ENCODE data around the gene COPE.
A peak's percentile ranks its signal among the peaks of the same experiment; 100 is the strongest.
"Not testable (repeated sequence)": the region's sequence is repeated elsewhere in the genome, so short reads cannot be mapped to it uniquely, and the experiment has no call there.

Gene COPE

DNA sequence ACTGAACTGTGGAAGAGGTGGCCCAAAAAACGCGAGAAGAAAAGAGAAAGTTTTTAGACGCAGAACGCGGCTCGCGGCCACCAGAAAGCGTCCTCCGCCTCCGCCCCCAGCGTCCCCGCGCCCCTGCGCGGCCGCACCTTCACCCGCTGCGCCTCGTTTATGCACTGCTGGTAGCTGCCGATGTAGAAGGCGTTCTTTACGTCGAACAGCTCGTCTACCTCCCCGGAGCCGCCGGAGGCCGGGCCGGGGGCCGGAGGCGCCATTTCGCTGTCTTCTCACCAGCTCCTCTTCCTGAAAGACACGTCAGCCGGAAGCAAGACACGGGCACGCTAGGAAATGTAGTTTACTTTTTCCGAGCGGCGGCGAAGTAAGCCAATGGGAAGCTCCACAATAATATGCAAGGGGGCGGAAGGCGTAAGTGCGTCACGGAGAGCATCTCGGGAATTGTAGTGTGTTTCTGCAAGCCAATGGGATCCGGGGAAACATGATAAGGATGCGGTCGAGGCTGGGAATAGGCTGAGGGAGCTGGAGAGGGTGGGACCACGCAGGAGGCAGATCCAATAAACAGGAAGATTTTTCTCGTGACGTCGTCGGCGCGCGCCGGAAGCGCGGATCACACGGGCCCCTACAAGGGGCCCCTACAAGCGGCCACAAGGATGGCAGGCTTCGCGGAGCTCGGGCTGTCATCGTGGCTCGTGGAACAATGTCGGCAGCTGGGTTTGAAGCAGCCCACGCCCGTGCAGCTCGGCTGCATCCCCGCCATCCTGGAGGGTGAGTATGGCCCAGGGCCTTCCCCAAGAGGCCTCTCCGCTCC is at the start of gene COPE, which contains the start of gene DDX49:
Gene COPE (minus strand): TSS at position 302 of the 814 bp plus-strand sequence. CDS start 39 bp downstream, at position 263.
Gene DDX49 (plus strand): TSS at position 630 of the 814 bp plus-strand sequence. CDS start 27 bp downstream, at position 657.
- DNase-seq (ENCODE audit: low read depth in 2 of 2), result peak; percentile 96 to 97

DNA sequence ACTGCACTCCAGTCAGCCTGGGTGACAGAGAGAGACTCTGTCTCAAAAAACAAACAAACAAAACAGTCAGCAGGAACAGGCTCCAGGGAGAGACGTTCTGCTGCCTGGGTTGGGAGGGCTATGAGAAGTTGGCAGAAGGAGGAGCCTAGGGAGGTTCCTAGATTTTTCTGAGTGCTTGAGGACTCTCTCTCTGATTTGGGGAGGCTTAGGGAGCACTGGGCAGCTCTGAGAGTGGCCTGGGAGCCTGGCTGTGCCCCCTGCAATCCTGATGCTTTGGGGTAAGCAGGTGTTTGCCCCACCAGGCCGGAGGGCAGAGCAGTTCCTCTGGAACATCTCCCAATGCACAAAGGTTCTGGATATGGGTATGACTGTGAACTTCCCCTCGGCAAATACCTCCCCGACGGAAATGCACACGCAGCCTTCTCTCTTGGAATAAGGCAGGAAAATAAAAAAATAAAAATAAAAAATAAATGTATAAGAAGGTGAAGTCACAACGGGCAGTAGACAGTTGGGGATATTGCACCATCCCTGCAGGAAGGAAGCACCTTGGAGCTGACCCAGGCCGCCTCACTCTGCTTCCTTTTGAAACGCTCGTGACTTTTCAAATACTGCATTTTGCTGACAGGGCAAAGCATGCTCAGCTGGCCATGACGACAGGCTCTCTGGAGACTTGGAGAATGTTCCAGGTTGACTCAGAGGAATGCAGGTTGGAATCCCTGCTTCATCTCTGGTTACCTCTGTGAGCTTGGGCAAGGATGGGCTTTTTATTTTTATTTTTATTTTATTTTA is 48.4 kb upstream of the COPE start:
- DNase-seq (ENCODE audit: low read depth in 2 of 2), result no peak

DNA sequence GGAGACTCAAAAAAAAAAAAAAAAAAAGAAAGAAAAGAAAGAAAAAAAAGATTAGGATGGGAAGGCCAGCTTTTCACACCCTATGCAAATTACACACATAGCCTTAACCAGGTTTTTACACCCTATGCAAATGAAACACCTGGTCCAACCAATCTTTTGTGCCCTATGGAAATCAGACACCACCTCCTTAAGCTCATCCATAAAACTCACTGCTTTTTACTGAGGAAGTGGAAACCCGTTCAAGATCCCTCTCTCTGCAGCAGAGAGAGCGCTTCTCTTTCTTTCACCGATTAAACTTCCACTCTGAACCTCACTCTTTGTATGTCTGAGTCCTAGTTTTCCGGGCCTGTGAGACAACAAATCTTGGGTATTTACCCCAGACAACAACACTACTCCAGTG is 47.1 kb upstream of the COPE start:
- DNase-seq (ENCODE audit: low read depth in 2 of 2), result no peak

DNA sequence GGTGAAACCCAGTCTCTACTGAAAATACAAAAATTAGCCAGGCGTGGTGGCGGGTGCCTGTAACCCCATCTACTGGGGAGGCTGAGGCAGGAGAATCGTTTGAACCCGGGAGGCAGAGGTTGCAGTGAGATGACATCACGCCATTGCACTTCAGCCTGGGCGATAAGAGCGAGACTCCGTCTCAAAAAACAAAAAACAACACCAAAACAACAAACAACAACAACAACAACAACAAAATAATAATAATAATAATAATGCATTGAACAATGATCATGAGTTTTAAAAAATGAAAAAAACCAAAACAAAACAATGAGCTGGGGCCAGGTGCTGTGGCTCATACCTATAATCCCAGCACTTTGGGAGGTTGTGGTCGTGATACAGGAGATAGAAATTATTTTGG is 44.9 kb upstream of the COPE start:
- DNase-seq (ENCODE audit: low read depth in 2 of 2), result no peak

DNA sequence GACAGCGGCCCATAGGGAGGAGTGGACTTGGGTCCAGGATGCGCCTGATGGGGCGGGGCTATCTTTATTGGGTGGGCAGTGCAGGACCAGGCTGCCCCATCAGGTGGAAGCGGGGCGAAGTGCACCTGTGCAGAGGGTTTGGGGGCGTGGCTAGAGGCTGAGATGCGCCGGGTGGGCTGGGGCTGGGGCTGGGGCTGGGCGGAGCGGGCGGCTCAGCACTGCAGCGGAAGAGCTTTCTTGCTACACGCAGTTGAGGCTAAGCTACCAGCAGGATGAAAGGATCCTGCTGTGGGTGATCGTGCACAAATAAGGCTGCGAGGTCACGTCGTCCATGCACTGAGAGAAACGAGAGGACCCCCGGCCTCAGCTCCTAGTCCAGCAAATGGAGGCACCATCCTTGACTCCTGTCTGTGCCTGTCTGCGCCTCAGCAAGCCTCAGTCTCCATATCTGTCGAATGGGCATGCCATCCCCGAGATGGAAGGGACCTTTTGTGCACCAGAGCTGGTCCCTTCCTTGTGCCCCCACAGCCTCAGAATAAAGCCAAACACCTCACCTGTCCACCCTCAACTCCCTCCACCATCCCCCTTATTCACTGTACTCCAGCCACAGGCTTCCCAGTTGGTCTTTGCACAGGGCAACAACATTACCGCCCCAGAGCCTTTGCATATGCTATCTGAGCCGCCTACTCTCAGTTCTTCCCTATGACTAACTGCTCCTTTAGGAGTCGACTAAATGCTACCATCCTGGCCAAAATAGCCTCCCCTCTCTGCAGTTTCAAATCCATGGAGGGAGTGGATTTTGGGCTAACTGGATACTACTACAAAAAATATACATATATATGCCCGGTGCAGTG is 42.8 kb upstream of the COPE start:
- DNase-seq (ENCODE audit: low read depth in 2 of 2), result no peak

DNA sequence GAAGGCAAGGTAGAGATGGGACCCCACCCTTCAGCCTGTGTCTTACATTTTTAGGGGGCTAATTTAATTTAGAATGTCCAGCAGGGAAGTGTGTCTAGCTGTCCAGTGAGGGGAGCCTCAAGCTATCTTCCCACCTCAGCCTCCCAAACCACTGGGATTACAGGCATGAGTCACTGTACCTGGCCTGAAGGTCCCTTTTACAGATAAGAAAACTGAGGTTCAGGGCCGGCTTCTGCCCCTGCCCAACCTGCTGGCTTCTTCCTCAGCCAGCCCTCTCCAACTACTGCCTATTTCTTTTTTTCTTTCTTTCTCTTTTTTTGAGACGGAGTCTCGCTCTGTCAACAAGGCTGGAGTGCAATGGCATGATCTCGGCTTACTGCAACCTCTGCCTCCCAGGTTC is 41.2 kb upstream of the COPE start:
- no peak for DNase-seq (ENCODE audit: low read depth in 2 of 2)

DNA sequence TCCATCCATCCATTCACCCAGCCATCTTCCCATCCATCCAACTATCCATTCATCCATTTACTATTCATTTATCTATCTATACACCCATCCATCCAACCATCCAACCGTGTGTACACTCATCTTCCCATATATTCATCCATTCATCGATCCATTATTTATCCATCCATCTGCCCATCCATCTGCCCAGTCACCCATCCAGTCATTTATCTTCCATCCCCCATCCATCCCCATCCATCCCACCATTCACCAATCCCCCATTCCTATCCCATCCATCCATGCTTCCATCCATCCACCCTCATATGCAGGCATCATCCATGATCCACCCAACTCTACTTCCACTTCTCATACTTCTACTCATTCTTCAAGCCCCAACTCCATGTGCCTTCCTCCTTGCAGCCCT is 35.9 kb upstream of the COPE start:
- DNase-seq (ENCODE audit: low read depth in 2 of 2), result no peak

DNA sequence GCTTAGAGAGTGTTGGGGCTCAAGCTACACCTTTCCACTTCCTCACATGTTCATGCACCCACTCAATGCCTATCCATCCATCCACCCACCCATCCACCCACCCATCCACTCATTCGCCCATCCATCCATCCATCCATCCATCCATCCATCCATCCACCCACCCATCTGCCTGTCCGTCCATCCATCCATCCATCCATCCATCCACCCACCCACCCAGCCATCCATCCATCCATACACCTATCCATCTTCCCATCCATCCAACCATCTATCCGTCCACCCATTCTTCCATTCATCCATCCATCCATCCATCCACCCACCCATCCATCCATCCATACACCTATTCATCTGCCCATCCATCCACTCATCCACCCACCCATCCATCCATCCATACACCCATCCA is 34.9 kb upstream of the COPE start:
- no peak for DNase-seq (ENCODE audit: low read depth in 2 of 2)

DNA sequence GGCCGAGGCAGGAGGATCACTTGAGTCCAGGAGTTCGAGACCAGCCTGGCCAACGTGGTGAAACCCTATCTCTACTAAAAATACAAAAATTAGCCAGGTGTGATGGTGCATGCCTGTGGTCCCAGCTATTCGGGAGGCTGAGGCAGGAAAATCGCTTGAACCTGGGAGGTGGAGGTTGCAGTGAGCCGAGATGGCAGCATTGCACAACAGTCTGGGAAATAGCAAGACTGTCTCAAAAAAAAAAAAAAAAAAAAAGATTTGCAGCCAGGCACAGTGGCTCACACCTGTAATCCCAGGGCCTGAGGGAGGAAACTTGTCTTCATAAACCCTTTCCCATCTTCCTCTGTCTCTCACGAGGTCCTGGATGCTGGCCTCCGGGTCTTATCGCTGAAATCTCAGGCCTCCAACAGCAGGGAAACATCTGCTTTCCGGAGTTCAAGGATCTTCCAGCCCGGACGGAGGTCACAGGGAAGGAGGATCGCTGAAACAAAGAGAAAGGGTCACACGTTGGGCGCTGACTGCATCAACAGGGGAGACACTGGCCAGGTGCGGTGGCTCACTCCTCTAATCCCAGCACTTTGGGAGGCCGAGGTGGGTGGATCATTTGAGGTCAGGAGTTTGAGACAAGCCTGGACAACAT is 33.3 kb upstream of the COPE start:
- DNase-seq (ENCODE audit: low read depth in 2 of 2), result not testable (repeated sequence)

DNA sequence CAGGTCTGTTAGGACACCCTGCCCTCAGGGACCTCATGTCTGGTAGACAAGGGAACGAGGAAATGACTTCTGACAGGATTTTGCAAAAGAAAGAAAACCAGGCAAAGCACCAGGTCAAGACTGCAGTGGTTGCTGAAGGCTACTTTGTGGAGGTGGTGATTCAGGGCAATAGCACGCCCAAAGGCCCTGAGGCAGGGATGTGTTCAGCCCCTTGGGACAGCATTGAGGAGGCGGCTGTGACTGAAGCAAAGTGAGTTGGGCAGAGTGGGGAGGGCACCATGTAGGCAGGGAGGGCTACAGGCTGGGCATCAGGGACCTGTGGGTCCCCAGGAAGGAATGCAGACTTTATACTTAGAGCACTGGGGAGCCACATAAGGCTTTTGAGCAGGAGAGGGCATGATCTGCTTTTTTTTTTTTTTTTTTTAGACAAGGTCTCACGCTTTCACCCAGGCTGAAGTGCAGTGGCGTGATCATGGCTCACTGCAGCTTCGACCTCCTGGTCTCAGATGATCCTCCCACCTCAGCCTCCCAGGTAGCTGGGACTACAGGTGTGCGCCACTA is 32.6 kb upstream of the COPE start:
- DNase-seq (ENCODE audit: low read depth in 2 of 2), result no peak

DNA sequence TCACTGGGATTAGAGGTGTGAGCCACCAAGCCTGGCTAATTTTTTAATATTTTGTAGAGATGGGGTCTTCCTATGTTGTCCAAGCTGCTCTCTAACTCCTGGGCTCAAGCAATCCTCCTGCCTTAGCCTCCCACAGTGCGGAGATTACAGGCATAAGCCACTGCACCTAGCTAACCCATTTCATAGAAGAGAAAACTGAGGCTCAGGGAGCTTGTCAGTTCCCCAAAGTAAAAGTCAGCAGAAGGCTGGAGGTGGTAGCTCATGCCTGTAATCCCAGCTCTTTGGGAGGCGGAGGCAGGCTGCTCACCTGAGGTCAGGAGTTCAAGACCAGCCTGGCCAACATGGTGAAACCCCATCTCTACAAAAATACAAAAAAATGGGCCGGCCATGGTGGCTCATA is 30.7 kb upstream of the COPE start:
- no peak for DNase-seq (ENCODE audit: low read depth in 2 of 2)

DNA sequence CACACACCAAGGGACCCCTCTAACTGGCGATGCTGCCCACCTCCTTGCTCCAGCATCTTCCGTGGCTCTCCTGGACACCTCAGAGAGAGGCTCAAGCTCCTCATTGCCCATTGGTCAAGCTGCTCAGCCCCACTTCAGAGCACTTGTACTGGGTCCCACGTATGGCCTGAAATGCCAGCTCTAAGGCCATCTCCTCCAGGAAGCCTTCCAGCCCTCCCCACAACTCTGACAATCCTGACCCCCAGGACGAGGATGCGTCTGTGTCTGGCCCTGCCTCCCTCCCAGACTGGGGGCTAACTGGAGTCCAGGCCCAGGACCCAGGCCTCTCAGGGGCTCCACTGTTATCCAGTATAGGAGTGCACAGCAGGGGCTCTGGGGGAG is 29.8 kb upstream of the COPE start:
- DNase-seq (ENCODE audit: low read depth in 2 of 2), result no peak

DNA sequence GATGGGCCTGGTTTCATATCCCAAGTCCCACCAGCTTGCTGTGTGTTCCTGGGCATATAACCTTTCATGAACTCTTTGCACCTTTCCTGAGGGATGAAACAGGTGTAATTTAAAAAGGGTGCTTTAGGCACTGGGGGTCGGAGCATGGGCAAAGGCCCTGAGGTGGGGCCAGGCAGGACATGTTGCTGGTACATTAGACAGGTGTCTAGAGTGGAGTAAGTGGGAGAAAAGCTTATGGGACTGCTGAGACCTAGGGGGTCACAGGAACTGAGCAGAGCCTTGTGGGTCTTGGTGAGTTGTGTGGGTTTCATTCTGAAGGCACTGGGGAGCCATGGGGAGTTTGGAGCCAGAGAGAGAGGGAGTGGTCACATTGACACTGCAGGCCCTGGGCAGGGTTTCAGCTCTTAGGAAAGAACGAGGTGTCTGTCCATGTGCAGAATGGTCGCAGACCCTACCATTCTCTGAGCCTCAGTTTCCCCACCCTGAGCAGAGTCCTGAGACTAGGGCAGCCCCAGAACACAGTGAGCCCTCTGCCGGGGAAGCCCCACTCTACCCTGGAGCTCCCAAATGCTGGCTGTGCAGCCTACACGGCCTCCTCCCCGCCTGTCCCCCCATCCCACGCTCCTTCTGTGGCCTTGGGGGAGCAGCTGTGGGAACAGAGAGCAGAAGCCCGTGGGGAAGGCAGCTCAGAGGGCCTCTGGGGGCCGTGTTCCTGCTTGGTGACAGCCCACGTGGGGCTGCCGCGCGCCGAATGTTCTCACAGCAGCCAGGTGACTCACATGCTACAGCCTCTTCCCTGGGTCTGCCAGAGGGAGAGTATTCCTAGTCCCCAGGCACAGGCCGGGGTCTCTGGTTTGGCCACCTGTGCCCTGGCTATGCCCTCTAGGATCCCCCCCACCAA is 29.1 kb upstream of the COPE start:
- DNase-seq (ENCODE audit: low read depth in 2 of 2), result no peak

DNA sequence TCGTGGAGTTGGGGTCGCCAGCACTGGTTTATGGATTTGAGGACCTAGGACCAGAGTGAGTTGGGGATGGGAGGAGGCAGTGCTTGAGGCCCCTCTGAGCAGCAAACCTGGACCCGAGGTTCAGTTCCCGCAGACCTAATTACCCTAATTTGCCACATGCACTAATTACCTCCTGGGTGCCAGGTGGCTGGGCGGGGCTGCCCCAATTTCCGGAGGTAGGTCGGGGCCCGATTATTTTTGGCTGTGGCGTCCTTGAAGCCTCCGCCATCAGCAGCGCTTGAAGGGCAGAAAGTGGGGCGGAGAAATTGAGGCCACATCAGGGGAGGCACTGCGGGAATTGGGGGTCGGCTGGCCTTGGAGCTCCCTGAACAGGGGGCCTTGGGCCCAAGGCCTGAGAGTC is 27.7 kb upstream of the COPE start:
- no peak for DNase-seq (ENCODE audit: low read depth in 2 of 2)

DNA sequence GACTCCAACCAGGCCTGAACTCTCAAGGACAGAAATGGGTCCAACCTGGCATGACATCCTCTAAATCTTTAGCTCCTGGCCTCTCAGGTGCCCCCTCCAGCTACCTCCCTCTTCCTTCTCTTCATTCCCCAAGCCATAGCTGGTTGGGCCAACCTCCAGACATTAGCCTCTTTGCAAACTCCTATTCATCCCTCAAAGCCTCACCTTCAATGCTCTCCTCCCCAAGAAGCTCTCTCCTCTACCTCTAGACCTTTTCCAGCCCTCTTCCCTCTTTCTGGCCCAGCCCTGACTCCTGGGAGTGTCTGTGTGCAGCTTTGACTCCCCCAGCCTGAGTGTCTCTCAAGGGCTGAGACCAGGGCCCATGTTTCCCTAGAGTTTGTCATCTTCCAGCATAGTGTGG is 27.1 kb upstream of the COPE start:
- DNase-seq (ENCODE audit: low read depth in 2 of 2), result no peak

DNA sequence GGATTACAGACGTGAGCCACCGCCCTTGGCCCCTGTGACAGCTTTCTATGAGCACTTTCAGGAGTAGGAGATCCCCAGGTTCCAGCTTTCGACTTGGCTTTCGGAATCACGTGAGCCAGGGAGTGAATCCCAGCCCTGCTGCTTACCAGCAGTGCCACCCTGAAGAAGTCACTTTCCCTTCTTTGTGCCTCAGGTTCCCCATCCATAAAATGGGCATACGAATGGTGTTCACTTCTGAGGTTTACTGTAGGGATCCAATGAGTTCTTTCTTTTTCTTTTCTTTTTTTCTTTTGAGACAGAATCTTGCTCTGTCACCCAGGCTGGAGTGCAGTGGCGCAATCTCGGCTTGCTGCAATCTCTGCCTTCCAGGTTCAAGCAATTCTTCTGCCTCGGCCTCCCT is 26.1 kb upstream of the COPE start:
- no peak for DNase-seq (ENCODE audit: low read depth in 2 of 2)

DNA sequence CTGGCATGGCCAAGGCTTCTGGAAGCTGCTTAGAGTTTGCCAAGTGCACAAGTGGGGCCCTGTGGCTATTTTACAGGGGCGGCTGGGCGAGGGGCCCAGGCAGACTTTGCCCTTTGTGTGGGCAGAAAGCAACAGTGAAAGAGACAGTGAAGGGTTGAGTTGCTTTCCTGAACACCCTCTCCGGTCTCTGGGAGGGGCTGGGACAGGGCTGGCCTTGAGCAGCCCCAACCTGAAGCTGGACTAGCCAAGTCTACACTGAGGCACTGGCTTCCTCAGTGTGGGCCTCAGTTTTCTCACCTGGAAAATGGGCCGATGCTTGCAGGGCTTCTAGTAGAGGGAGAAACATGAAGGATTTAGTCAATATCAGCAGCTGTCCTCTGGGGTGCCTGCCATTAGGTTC is 24.3 kb upstream of the COPE start:
- no peak for DNase-seq (ENCODE audit: low read depth in 2 of 2)

DNA sequence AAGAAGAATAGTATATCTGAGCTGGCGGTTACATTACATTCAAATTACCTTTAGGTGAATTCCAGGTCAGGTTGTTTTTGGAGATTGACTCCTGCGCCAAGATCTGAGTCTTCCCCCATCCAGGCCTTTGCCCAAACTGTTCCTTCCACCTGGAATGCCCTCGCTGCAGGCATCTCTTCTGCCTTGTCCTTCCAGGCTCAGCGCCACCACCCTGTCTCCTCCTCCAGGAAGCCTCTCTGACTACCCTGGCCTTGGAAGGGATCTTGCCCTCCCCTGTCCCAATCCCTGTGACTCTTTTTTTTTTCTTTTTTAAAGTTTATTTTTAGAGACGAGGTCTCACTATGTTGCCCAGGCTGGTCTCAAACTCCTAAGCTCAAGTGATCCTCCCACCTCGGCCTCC is 23.5 kb upstream of the COPE start:
- DNase-seq (ENCODE audit: low read depth in 2 of 2), result no peak

DNA sequence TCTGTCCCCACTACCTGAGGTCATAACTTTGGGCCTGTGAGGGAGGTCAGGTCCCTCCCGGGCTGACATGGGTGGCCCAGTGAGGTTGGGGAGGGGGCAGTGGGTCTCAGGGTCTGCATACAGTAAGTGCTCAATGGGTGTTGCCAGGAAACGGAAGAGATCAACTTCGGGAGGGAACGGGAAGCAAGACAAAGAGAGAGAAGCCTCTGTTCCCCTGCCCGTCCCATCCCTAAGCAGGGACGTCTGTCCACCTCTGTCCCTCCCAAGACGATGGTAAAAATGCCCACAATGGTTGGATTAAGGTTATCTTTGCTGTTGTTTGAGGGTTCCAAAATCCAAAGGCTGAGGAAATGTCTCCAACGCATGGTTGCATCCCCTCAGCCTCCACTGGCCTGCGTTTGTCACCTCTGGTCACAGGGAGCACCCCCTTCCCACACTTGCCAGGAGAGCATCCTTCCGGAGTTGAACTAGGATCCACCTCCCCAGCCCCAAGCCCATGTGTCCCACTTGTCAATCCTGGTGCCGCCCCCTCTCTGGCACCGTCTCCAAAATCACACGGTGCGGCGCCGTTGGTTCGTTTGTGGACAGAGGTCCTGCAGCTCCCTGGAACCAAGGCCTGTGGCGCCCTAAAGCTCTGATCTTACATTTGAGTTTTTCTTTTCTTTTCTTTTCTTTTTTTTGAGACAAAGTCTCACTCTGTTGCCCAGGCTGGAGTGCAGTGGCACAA is 22.6 kb upstream of the COPE start:
- DNase-seq (ENCODE audit: low read depth in 2 of 2), result no peak

All from activated CD8-positive, alpha-beta memory T cell treated with anti-CD3 and anti-CD28 coated beads for 4 hours (primary cell).